Measurements from ENCODE around the gene LHB.

Gene LHB

GRCh38 chr19:48997972-48998371, 18.9 kb downstream of the LHB start:
- Histone ChIP-seq H3K4me3 (ENCODE audit: low read length) (no peak overlapping the region), H3K9me3 (ENCODE audit: control insufficient read depth, low read length) (no peaks in the 10 kb centered on the region), H3K36me3 (ENCODE audit: control insufficient read depth, insufficient read depth, low read length) (no peaks in the 10 kb centered on the region), H3K4me1 (ENCODE audit: control insufficient read depth, insufficient read depth, low read length) (no peaks in the 10 kb centered on the region), H3K9ac (ENCODE audit: low read length) (no peak overlapping the region), H3K27me3 (ENCODE audit: control insufficient read depth, insufficient read depth, low read length) (no peaks in the 10 kb centered on the region)

GRCh38 chr19:48994035-48994386, 22.9 kb downstream of the LHB start:
- Histone ChIP-seq H3K9me3 (ENCODE audit: control insufficient read depth, low read length) (no peaks in the 10 kb centered on the region), H3K27me3 (ENCODE audit: control insufficient read depth, insufficient read depth, low read length) (no peaks in the 10 kb centered on the region), H3K4me3 (ENCODE audit: low read length) (peak overlapping the region; percentile 48), H3K9ac (ENCODE audit: low read length) (peak overlapping the region; percentile 98), H3K36me3 (ENCODE audit: control insufficient read depth, insufficient read depth, low read length) (no peaks in the 10 kb centered on the region), H3K4me1 (ENCODE audit: control insufficient read depth, insufficient read depth, low read length) (peaks cover 9% of the 10 kb centered on the region)

DNA sequence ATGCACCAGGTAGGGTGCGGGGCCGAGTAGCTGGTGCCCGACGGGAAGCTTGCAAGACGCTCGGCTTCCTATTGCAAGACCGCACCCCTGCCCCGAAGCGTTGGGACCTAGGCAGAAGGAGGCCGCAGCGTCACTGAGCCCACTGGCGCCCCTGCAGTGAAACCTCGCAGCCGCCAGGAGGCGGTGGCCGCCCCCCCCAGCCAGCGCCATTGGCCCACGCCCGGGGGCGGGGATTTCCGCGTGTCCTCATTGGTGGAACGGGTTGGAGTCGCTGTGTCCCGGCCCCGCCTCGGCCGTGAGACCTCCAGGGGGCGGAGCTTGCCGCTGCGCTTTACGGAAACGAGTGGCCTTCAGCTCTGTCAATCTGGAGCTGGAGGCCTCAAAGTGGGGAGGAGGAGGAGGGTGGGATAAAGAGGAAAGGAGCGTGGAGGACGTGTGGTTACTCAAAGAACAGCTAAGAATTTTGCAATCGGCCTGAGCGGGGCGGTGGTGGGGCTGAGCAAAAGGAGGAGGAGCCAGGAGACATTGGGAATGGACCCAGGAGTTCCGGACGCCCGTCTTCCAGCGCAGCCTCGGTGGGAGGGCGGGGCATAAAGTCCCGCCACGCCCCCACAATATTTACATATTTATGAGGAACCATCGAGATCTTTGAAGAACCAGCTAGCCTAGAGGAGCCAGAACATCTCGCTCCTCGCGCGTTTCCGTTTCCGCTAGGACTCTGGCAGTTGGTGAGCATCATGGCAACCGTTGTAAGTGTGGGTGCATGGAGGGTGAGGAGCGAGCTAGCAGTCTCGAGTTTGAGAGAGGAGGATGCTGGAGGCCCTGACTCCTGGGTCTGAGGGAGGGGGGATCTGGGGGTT, 23.5 kb downstream of the LHB start, which contains the start of the genes GYS1 and RUVBL2:
Gene GYS1 (minus strand): TSS at position 135 of the 860 bp plus-strand sequence. CDS start 197 bp downstream, outside the sequence.
Gene RUVBL2 (plus strand): TSS at position 713 of the 860 bp plus-strand sequence. CDS start 25 bp downstream, at position 738.
- peak within 1 kb of the TSS; percentile 98 for H3K9ac ChIP-seq (ENCODE audit: low read length)
- peak within 1 kb of the TSS; percentile 98 for H3K4me3 ChIP-seq (ENCODE audit: low read length)
- H3K36me3 ChIP-seq (ENCODE audit: control insufficient read depth, insufficient read depth, low read length), result no peaks in the 10 kb centered on the region
- no peaks in the 10 kb centered on the region for H3K27me3 ChIP-seq (ENCODE audit: control insufficient read depth, insufficient read depth, low read length)
- peaks cover 9% of the 10 kb centered on the region for H3K4me1 ChIP-seq (ENCODE audit: control insufficient read depth, insufficient read depth, low read length)
- no peaks in the 10 kb centered on the region for H3K9me3 ChIP-seq (ENCODE audit: control insufficient read depth, low read length)

DNA sequence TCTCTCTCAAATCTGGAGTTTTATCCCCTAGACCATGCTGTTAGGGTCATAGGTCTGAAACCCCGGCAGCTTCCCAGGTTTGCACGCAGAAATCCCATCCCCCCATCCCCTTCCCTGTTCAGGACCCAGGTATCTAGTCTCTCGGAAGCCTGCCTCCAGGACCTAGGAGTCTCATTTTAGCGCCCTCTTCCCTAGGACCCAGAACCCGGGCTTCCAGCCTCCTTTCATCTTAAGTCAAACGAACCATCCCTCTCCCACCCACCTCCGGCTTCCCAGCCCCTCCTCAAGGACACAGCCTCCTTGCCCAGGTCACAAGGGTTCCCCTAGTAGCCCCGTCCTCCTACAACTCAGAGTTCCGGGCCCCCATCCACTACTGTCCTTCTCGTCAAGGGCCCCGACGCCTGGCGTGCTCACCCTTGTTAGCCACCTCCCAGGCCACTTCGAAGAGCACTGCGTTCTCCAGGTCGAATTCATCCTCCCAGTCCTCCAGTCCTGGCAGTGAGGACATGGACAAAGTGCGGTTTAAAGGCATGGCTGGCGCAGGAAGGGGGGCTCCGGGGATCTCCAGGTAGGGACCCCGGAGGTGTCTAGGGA, 24.2 kb downstream of the LHB start:
- Histone ChIP-seq H3K9ac (ENCODE audit: low read length) (peak overlapping the region; percentile 98), H3K27me3 (ENCODE audit: control insufficient read depth, insufficient read depth, low read length) (no peaks in the 10 kb centered on the region), H3K9me3 (ENCODE audit: control insufficient read depth, low read length) (no peaks in the 10 kb centered on the region), H3K4me3 (ENCODE audit: low read length) (peak overlapping the region; percentile 98), H3K4me1 (ENCODE audit: control insufficient read depth, insufficient read depth, low read length) (peaks cover 9% of the 10 kb centered on the region), H3K36me3 (ENCODE audit: control insufficient read depth, insufficient read depth, low read length) (no peaks in the 10 kb centered on the region)

- no peaks in the 10 kb centered on the region for H3K36me3 ChIP-seq (ENCODE audit: control insufficient read depth, insufficient read depth, low read length)
- H3K9me3 ChIP-seq (ENCODE audit: control insufficient read depth, low read length), result no peaks in the 10 kb centered on the region
- H3K9ac ChIP-seq (ENCODE audit: low read length), result peak overlapping the region; percentile 98
- H3K4me3 ChIP-seq (ENCODE audit: low read length), result peak overlapping the region; percentile 98
- H3K27me3 ChIP-seq (ENCODE audit: control insufficient read depth, insufficient read depth, low read length), result no peaks in the 10 kb centered on the region
- peaks cover 9% of the 10 kb centered on the region for H3K4me1 ChIP-seq (ENCODE audit: control insufficient read depth, insufficient read depth, low read length)
Measured at GRCh38 chr19:48991873-48992580, 24.9 kb downstream of the LHB start.

GRCh38 chr19:48991011-48991609, 25.8 kb downstream of the LHB start:
- Histone ChIP-seq H3K9ac (ENCODE audit: low read length) (peak overlapping the region; percentile 98), H3K27me3 (ENCODE audit: control insufficient read depth, insufficient read depth, low read length) (no peaks in the 10 kb centered on the region), H3K9me3 (ENCODE audit: control insufficient read depth, low read length) (no peaks in the 10 kb centered on the region), H3K4me3 (ENCODE audit: low read length) (no peak overlapping the region), H3K4me1 (ENCODE audit: control insufficient read depth, insufficient read depth, low read length) (peaks cover 9% of the 10 kb centered on the region), H3K36me3 (ENCODE audit: control insufficient read depth, insufficient read depth, low read length) (no peaks in the 10 kb centered on the region)

DNA sequence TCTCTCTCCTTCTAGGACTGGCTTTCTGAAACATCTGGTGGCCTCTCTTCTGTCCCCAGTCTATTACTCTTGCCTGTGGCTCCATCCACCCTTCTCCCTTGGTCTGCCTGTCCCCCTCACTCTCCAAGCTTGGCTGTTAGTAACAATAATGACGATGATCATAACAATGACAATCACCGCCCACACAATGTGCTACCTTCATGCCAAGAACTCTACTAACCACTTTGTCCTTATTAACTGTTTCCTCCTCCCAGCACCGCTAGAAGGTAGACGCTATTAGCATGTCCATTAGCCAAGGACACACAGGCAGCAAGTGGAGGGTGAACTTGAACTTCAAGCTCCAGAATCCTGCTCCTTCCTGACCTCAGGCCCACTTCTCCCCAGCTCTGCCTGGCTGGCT, 26.5 kb downstream of the LHB start:
- Histone ChIP-seq H3K4me1 (ENCODE audit: control insufficient read depth, insufficient read depth, low read length) (peaks cover 9% of the 10 kb centered on the region), H3K4me3 (ENCODE audit: low read length) (no peak overlapping the region), H3K36me3 (ENCODE audit: control insufficient read depth, insufficient read depth, low read length) (peaks cover under 1% of the 10 kb centered on the region), H3K9ac (ENCODE audit: low read length) (no peak overlapping the region), H3K9me3 (ENCODE audit: control insufficient read depth, low read length) (no peaks in the 10 kb centered on the region), H3K27me3 (ENCODE audit: control insufficient read depth, insufficient read depth, low read length) (no peaks in the 10 kb centered on the region)

DNA sequence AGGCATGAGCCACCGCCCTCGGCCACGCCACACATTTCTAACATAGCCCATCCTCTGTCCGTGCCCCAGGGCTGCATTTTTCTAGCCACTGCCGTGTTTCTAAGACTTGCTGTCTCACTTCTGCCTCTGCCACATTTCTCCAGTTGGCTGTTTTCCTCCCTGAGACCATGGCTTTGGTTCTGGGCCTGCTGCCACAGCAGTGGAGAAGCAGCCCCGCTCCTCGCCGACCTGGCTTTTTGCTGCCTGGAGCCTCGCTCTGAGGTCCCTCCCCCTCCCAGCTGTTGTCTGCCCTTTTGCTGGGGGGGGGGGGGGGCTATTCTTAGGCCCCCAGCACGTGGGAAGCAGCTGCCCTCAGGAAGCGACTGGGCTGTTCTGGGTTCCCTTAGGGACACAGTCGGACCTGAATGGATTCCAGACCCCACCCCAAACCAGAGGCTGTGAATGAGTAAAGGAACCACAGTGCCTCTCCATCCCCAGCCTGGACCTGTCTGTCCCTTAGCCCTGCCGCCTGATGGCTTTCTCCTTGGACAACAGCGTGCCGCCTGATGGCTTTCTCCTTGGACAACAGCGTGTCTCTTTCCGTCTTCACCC, 27.1 kb downstream of the LHB start:
- Histone ChIP-seq H3K27me3 (ENCODE audit: control insufficient read depth, insufficient read depth, low read length) (no peaks in the 10 kb centered on the region), H3K9ac (ENCODE audit: low read length) (no peak overlapping the region), H3K4me3 (ENCODE audit: low read length) (no peak overlapping the region), H3K4me1 (ENCODE audit: control insufficient read depth, insufficient read depth, low read length) (peaks cover 9% of the 10 kb centered on the region), H3K36me3 (ENCODE audit: control insufficient read depth, insufficient read depth, low read length) (peaks cover 5% of the 10 kb centered on the region), H3K9me3 (ENCODE audit: control insufficient read depth, low read length) (no peaks in the 10 kb centered on the region)

GRCh38 chr19:48988860-48989259, 28.0 kb downstream of the LHB start:
- Histone ChIP-seq H3K9me3 (ENCODE audit: control insufficient read depth, low read length) (no peaks in the 10 kb centered on the region), H3K36me3 (ENCODE audit: control insufficient read depth, insufficient read depth, low read length) (peaks cover 5% of the 10 kb centered on the region), H3K4me3 (ENCODE audit: low read length) (no peak overlapping the region), H3K27me3 (ENCODE audit: control insufficient read depth, insufficient read depth, low read length) (no peaks in the 10 kb centered on the region), H3K9ac (ENCODE audit: low read length) (no peak overlapping the region), H3K4me1 (ENCODE audit: control insufficient read depth, insufficient read depth, low read length) (peaks cover 9% of the 10 kb centered on the region)

DNA sequence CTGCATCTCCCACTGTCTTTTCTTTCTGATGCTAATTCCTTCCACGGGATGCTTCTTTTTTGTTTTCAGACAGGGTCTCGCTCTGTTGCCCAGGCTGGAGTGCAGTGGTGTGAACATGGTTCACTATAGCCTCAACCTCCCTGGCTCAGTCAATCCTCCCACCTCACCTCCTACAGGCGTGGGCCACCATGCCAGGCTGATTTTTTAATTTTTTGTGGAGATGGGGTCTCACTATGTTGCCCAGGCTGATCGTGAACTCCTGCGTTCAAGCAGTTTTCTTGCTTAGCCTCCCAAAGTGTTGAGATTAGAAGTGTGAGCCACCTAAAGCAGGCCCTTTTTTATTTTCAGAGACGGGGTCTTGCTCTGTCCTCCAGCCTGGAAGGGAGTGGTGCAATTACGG, 28.6 kb downstream of the LHB start:
- Histone ChIP-seq H3K36me3 (ENCODE audit: control insufficient read depth, insufficient read depth, low read length) (peaks cover 5% of the 10 kb centered on the region), H3K4me1 (ENCODE audit: control insufficient read depth, insufficient read depth, low read length) (peaks cover 9% of the 10 kb centered on the region)

GRCh38 chr19:48987323-48987722, 29.6 kb downstream of the LHB start:
- H3K36me3 ChIP-seq (ENCODE audit: control insufficient read depth, insufficient read depth, low read length), result peaks cover 5% of the 10 kb centered on the region
- H3K4me3 ChIP-seq (ENCODE audit: low read length), result no peak overlapping the region

More for the DNA sequence above, 28.6 kb downstream of the LHB start:
- Histone ChIP-seq H3K9ac (ENCODE audit: low read length) (no peak overlapping the region), H3K4me3 (ENCODE audit: low read length) (no peak overlapping the region), H3K27me3 (ENCODE audit: control insufficient read depth, insufficient read depth, low read length) (no peaks in the 10 kb centered on the region), H3K9me3 (ENCODE audit: control insufficient read depth, low read length) (no peaks in the 10 kb centered on the region)

More at GRCh38 chr19:48987323-48987722, 29.6 kb downstream of the LHB start:
- Histone ChIP-seq H3K4me1 (ENCODE audit: control insufficient read depth, insufficient read depth, low read length) (peaks cover 9% of the 10 kb centered on the region), H3K27me3 (ENCODE audit: control insufficient read depth, insufficient read depth, low read length) (no peaks in the 10 kb centered on the region), H3K9me3 (ENCODE audit: control insufficient read depth, low read length) (no peaks in the 10 kb centered on the region), H3K9ac (ENCODE audit: low read length) (no peak overlapping the region)
